ENCODE results near the gene MKRN2OS.

DNA sequence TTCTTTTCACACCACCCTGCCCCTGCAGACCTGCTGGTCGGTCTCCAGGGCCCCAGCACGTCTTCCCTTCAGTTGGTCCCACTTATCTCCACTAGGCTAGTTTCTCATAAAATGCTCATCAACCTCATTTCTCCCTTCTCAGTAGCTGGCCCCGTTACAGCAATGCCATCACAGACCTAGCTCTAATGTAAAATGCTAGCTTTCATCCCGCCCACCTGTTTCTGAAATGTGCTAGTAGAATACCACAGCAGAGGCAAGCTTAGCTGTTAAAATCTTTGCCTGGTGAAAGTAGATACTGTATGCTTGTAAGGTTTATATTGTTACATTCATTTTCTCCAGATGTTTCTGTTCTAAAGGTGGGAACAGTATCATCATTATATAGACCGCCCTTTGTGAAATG lies 13.1 kb downstream of the MKRN2OS start:
- TF ChIP-seq, protein P1, sequence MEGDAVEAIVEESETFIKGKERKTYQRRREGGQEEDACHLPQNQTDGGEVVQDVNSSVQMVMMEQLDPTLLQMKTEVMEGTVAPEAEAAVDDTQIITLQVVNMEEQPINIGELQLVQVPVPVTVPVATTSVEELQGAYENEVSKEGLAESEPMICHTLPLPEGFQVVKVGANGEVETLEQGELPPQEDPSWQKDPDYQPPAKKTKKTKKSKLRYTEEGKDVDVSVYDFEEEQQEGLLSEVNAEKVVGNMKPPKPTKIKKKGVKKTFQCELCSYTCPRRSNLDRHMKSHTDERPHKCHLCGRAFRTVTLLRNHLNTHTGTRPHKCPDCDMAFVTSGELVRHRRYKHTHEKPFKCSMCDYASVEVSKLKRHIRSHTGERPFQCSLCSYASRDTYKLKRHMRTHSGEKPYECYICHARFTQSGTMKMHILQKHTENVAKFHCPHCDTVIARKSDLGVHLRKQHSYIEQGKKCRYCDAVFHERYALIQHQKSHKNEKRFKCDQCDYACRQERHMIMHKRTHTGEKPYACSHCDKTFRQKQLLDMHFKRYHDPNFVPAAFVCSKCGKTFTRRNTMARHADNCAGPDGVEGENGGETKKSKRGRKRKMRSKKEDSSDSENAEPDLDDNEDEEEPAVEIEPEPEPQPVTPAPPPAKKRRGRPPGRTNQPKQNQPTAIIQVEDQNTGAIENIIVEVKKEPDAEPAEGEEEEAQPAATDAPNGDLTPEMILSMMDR (IDR thresholded peaks at IDR 0.05): no peak
- TF ChIP-seq POLR2AphosphoS5 (IDR thresholded peaks at IDR 0.05): no peak
